ENCODE results near the gene TMED7. TPM values are rescaled to one million over a fixed set of nuclear protein-coding genes. Genes with fewer than 3 reads are reported as not detected.

The TMED7 gene
- total and polyA plus RNA-seq, 2 of the 8 experiments (the other 6 are each of a cell fraction or from before 2014, with no cell fraction given): 43.8 to 75.2 TPM

GRCh38 chr5:115671939-115672338 is 46.1 kb upstream of the TMED7 start (continued):
- TF ChIP-seq CHD7 (IDR thresholded peaks at IDR 0.05; ENCODE audit: insufficient replicate concordance, low read length): no peak
- TF ChIP-seq TAF1 (IDR thresholded peaks at IDR 0.05; ENCODE audit: low read depth, low read length): no peak
- no peak for TF ChIP-seq KDM5A (IDR thresholded peaks at IDR 0.05; ENCODE audit: low read length)
- no peak for TF ChIP-seq RFX5 (IDR thresholded peaks at IDR 0.05; ENCODE audit: borderline replicate concordance, low read depth, low read length)
- TF ChIP-seq JUN (IDR thresholded peaks at IDR 0.05; ENCODE audit: low read depth, low read length): no peak
- no peak for TF ChIP-seq CHD2 (IDR thresholded peaks at IDR 0.05; ENCODE audit: low read length)
- no peak for TF ChIP-seq E2F6 (IDR thresholded peaks at IDR 0.05)
- no peak for TF ChIP-seq ATF2 (IDR thresholded peaks at IDR 0.05; ENCODE audit: low read length)
- TF ChIP-seq CTBP2 (IDR thresholded peaks at IDR 0.05; ENCODE audit: borderline replicate concordance, insufficient read depth, insufficient read length, low read length): no peak
- TF ChIP-seq SP1 (IDR thresholded peaks at IDR 0.05; ENCODE audit: low read depth, low read length): no peak
